Suppressor macrophage (primary cell): ENCODE data around the gene SLC39A1.
"Not testable (repeated sequence)": the region's sequence is repeated elsewhere in the genome, so short reads cannot be mapped to it uniquely, and the experiment has no call there.

Experiments used
- DNase-seq, 4 experiments: peaks; one replicate each; pipeline ENCODE4 v3.0.0-alpha.2; 2020 to 2022

The SLC39A1 gene

GRCh38 chr1:153928791-153929341 lies 34.5 kb downstream of the SLC39A1 start:
- DNase-seq: no peak

- no peak for DNase-seq
Observed at GRCh38 chr1:153928245-153928644, 35.1 kb downstream of the SLC39A1 start.

- no peak for DNase-seq
Observed at GRCh38 chr1:153926405-153926804, 36.9 kb downstream of the SLC39A1 start.

DNA sequence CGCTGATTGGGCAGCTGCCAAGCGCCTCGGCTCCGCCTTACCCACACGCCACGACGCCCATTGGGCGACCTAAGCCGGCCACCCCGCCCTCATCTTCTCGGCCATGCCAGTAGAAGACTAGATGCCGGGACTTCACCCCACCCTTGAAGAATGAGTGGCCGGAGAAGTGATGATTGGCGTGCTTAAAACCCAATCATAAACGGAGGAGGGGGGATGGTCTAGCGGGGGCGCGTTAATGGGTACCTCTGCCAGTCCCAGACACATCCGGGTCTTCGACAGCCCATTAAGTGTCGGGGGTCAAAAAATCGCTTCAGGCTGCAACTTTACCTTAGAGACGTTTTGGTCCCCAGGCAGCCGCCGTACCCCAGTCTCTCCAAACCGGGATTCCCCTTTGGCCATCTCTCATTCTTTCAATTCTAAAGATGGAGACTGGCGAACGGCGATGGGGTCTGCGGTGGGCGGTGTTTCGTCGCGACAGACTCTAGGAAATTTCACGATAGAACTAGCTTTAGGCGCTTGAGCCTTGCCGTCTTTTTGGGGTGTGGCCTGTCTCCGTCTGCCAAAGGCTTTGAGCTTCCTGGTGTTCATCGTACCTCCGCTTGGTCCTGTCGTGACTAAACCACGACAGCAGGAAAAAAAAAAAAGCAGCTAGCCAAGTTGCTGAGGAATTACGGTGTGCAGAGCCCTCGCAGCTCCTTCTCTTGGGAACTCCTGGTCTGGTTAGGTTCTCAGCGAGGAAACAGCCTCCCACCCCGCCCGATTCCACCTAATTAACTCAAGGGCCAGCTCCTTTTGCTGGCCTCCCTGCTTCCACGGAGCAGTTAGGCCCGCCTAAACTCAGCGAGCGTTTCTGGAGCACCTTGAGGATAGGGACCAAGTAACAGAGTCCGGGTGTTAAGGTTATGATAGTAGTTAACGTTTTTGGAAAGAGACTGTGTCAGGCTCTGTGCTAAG lies 40.1 kb downstream of the SLC39A1 start, which contains the start of gene GATAD2B:
GATAD2B (minus strand) TSS at position 1 of the 954 bp plus-strand sequence. CDS start 94,625 bp downstream, outside the sequence.
- DNase-seq: peak; percentile 99 to 100 (median 100)

GRCh38 chr1:153922076-153922971 lies 41.0 kb downstream of the SLC39A1 start:
- peak in 3 of 4 experiments; percentile 18 to 32 (median 19) for DNase-seq

DNA sequence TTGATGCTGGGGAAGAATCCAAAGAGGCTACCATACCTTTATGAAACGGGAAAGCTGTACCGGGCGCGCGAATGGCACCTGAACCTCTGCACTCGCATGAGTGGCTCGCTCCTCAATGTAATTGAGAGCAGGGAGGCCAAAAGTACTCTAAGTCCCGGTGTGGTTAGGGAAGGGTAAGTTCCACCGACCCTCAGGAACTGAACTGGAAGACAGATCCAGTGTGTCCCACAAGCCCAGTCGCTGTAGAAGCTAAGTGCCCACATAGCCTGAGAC lies 41.6 kb downstream of the SLC39A1 start:
- no peak for DNase-seq

GRCh38 chr1:153921080-153921802 lies 42.1 kb downstream of the SLC39A1 start:
- no peak for DNase-seq

- peak; percentile 25 to 50 (median 46) for DNase-seq
Observed at GRCh38 chr1:153919876-153920852, 43.2 kb downstream of the SLC39A1 start.

DNA sequence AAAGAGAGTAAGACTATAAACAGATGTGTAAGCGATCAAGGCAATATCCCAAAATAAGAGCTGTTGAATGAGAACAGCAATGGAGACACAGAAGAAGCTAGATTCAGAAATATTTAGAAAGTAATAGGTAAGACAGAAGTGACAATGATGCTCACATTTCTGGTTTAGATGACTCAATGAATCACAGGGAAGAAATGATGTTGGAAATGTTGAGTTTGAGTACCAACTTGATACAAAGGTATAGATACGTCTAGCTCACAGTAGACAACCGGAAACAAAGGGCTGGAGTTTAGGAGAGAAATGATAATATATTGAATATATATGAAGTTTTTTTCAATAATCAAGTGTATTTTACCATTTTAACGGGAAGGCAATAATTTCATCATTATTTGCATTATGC lies 47.0 kb downstream of the SLC39A1 start:
- no peak for DNase-seq

DNA sequence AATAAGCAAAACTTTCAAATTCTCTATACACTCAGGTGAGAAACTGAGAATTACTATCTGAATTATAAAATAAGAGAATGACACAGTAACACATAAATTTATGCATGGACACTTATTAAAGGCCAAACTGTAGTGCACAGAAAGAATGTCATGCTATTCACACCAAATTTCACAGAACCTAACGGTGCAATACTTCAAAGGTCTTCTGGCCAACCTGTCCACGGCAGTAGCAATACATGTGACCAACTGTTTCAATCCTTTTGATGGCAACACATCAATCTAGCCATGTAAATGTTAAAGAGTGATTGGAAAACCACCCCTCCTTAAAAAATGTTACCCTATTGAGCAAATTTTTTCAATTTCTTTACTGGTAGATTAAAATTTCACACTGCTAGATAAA lies 51.0 kb downstream of the SLC39A1 start:
- DNase-seq: no peak

- not testable (repeated sequence) for DNase-seq
Observed at GRCh38 chr1:153910560-153910959, 52.8 kb downstream of the SLC39A1 start.
